Heart right ventricle (tissue), 16 donors: Measurements from ENCODE around the gene CLRN2. TPM values are rescaled to one million over a fixed set of nuclear protein-coding genes. Genes with fewer than 3 reads are reported as not detected.

Experiments used
- ATAC-seq, 8 donors: fragments of 200-7000 bp; cut with Tn5 transposase; one replicate each; pipeline ENCODE4 v1.9.1; 2020; ENCODE audit warnings: mild to moderate bottlenecking in 8 of 8, moderate library complexity in 8 of 8, moderate number of reproducible peaks in 1 of 8
- DNase-seq, 2 donors: peaks; one replicate each; pipeline ENCODE4 v3.0.0-alpha.2; 2020
- H3K27ac ChIP-seq, 10 donors: fragments of 200-600 bp; sonication (generic) in 2 of 10; one replicate each; pipeline versions ENCODE4 v1.5.0 to v1.8.0; 2020 to 2022; ENCODE audit warnings: mild to moderate bottlenecking in 3 of 10
- H3K27me3 ChIP-seq, 7 donors: fragments of 200-600 bp; one replicate each; pipeline ENCODE4 v1.8.0; 2021 to 2022; ENCODE audit warnings: mild to moderate bottlenecking in 2 of 7
- H3K36me3 ChIP-seq, 9 donors: fragments of 200-600 bp; sonication (generic) in 1 of 9; one replicate each; pipeline versions ENCODE4 v1.5.0 to v1.8.0; 2020 to 2022; ENCODE audit warnings: mild to moderate bottlenecking in 2 of 9
- H3K4me1 ChIP-seq, 9 donors: fragments of 200-600 bp; sonication (generic) in 1 of 9; one replicate each; pipeline versions ENCODE4 v1.5.0 to v1.8.0; 2020 to 2022; ENCODE audit warnings: mild to moderate bottlenecking in 4 of 9
- H3K4me3 ChIP-seq, 10 donors: fragments of 200-600 bp; sonication (generic) in 2 of 10; one replicate each; pipeline versions ENCODE4 v1.5.0 to v1.8.0; 2020 to 2022; ENCODE audit warnings: mild to moderate bottlenecking in 7 of 10, moderate library complexity in 2 of 10
- H3K9me3 ChIP-seq, 11 donors: fragments of 200-600 bp in 10 of 11; sonication (generic) in 2 of 11; one replicate each; pipeline versions ENCODE4 v1.5.0 to v1.8.0; 2013 to 2022; ENCODE audit warnings: mild to moderate bottlenecking in 2 of 11, control low read depth in 1 of 11, moderate library complexity in 1 of 11
- WGBS, 2 donors: extraction: QIAGEN DNeasy Blood & Tissue Kit; methylation state at CpG; one replicate each; pipeline ENCODE4 v1.1.7; 2013; ENCODE audit warnings: inconsistent platforms in 1 of 2; 5-methylcytosine and 5-hydroxymethylcytosine counted together
- intact Hi-C, 10 donors: fragments of 100-400 bp; cut with DNase I; formaldehyde crosslinking; loops; one replicate each; pipeline versions ENCODE4 v1.11.1 to v1.14.2; 2022
- polyA plus RNA-seq, 2 donors: library from polyadenylated mRNA; stranded (reverse); fragments of 200-250 nt; gene quantifications; one replicate each; pipeline ENCODE4 v1.2.3, GENCODE V29; 2013
- total RNA-seq, 10 donors: library from RNA; stranded (reverse); fragmentation: NEBNext Ultra II Directional in 3 of 10; extraction: Animal tissue kit (Norgen Biotek cat#: 25700) in 3 of 10; gene quantifications; one replicate each; pipeline versions ENCODE4 v1.2.1 to v1.2.4, GENCODE V29; 2021 to 2023
- TF ChIP-seq, protein P1 (sequence below), 9 donors: fragments of 200-600 bp; sonication (generic) in 2 of 9; IDR thresholded peaks; one replicate each; pipeline versions ENCODE4 v1.5.0 to v1.8.0; 2021 to 2022; ENCODE audit warnings: antibody characterized with exemption in 9 of 9, mild to moderate bottlenecking in 5 of 9, moderate library complexity in 1 of 9
- donor health status: Arrhythmogenic right ventricular cardiomyopathy.
- donor health status: ischemic (EF 13 %, LVEDD 7.1; RV severe dilation, severe dysfunction).
- donor health status: healthy with polysubstance abuse.
- donor health status: DM: no; HTN: yes; CAD: no.
- donor health status: DM: no; HTN: no; CAD: no.
- donor health status: ischemic (EF 25% LVEDD 6.9; RV normal size, moderate dysfunction).
- donor health status: ischemic (EF 25% LVEDD 5.7; RV mildly dilated, moderate dysfunction).
- donor health status: healthy.
- donor health status: DM: yes; HTN: yes; CAD: no.
- donor health status: Ischemic cardiomyopathy.
- donor health status: ischemic (EF 35%, LVEDD 5.7; RV mildly dilated, moderate dysfunction).
- donor health status: nonischemic (EF 11% LVEDD 7.7; RV severe dilation, severe dysfunction).
- donor health status: DM: yes; HTN: yes; CAD: no.
- donor health status: PGD.
- donor health status: ischemic (EF 29% LVEDD 5.4; RV normal size, mild dysfunction).
- donor health status: nonischemic (EF 23%, LVEDD 6.1; RV moderate dilation, normal function).

The CLRN2 gene
- total and polyA plus RNA-seq, 12 donors: not detected

DNA sequence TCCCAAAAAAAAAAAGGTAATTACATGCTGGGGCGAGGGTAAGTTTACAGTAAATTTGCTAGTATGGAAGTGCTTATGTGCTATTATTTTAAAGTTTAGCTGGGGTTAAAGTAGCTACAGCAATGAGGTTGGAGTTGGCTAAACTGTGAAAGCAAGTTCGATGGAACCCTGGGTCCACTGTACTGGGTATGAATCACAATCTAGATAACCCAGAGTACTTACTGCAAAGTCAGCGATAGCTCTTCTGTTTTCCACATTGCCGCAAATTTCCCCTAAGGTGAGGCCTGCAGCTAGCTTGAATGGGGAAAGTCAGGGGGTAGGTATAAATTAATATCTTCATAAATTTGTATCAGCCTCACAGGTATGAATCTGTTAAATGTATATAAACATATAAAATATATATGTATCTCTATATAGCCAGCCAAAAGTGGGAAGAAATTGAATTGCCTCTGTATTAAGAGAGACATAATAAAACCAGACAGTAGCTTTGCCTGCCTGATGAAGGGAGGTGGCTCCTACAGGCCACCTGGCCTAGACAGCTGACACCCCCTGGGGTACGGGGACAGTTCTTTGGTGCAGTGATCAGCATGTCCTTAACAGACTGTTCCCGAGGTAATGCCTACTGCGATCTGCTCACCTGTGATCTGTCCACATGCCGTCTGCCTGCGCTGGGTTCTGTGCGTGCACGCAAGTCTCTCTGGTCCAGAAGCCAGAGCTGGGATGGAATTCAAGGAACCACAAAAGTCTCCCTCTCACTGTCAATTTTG, 30.6 kb downstream of the CLRN2 start:
- intact Hi-C loops: loop anchor here (5.0 to 10.0 kb wide), 6 partner anchors 33 to 1049 kb away; partner anchors contain the start of gene QDPR (in 1 of the 10)
- Histone ChIP-seq H3K27me3 (peaks cover 0 to 4% (median 0%) of the 10 kb centered on the region in 7 donors), H3K36me3 (no peaks in the 10 kb centered on the region), H3K4me1 (peaks cover 0 to 10% (median 3%) of the 10 kb centered on the region in 9 donors), H3K4me3 (no peak overlapping the region), H3K27ac (no peak overlapping the region), H3K9me3 (no peaks in the 10 kb centered on the region)
- no peak for ATAC-seq
- TF ChIP-seq, protein P1, sequence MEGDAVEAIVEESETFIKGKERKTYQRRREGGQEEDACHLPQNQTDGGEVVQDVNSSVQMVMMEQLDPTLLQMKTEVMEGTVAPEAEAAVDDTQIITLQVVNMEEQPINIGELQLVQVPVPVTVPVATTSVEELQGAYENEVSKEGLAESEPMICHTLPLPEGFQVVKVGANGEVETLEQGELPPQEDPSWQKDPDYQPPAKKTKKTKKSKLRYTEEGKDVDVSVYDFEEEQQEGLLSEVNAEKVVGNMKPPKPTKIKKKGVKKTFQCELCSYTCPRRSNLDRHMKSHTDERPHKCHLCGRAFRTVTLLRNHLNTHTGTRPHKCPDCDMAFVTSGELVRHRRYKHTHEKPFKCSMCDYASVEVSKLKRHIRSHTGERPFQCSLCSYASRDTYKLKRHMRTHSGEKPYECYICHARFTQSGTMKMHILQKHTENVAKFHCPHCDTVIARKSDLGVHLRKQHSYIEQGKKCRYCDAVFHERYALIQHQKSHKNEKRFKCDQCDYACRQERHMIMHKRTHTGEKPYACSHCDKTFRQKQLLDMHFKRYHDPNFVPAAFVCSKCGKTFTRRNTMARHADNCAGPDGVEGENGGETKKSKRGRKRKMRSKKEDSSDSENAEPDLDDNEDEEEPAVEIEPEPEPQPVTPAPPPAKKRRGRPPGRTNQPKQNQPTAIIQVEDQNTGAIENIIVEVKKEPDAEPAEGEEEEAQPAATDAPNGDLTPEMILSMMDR (IDR thresholded peaks at IDR 0.05): no peak
- DNase-seq: no peak
- 74 to 80% methylated on average over 11 of the region's 11 CpGs for WGBS, 2 donors

DNA sequence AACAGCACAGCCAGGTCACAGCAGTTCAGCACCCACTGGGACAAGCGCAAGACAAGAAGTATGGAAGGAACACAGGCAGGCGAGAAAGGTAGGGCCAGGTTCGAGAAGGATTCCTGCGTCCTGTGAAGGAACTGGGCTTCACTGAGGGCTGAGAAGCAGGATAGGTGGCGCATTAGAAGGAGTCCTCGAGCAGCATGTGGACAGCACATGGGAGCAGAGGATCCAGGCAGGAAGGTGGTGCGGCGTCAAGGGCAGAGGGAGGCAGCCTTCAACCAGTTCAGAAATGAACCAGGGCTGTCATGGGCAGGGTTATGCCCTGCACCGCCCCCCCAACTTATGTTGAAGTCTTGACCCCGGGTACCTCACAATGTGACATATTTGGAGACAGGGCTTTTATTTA, 31.3 kb downstream of the CLRN2 start:
- no peak for ATAC-seq
- intact Hi-C loops: loop anchor here (5.0 to 10.0 kb wide), 6 partner anchors 34 to 1049 kb away; partner anchors contain the start of gene QDPR (in 1 of the 10)

DNA sequence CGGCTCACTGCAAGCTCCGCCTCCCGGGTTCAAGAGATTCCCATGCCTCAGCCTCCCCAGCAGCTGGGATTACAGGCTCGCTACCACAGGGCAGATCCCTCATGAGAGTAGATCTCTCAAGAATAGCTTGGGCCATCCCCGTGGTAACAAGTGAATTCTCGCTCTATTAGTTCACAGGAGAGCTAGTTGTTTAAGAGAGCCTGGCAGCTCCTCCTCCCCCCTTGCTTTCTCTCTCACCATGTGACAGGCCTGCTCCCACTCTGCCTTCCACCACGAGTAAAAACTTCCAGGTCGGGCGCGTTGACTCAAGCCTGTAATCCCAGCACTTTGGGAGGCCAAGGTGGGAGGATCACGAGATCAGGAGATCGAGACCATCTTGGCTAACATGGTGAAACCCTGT, 31.7 kb downstream of the CLRN2 start:
- TF ChIP-seq, protein P1 (IDR thresholded peaks at IDR 0.05): no peak
- H3K4me1 ChIP-seq: peaks cover 0 to 10% (median 3%) of the 10 kb centered on the region in 9 donors
- intact Hi-C loops: loop anchor here (5.0 to 10.0 kb wide), 6 partner anchors 34 to 1048 kb away; partner anchors contain the start of gene QDPR (in 1 of the 10)
- DNase-seq (no peak), ATAC-seq (no peak)
- no peaks in the 10 kb centered on the region for H3K27me3 ChIP-seq
- H3K4me3 ChIP-seq: no peak overlapping the region
- 83 to 84% methylated on average over 12 of the region's 12 CpGs for WGBS, 2 donors
- H3K36me3 ChIP-seq: no peaks in the 10 kb centered on the region
- no peaks in the 10 kb centered on the region for H3K9me3 ChIP-seq
- no peak overlapping the region for H3K27ac ChIP-seq

More for the DNA sequence above, 31.3 kb downstream of the CLRN2 start:
- Histone ChIP-seq H3K9me3 (no peaks in the 10 kb centered on the region), H3K36me3 (no peaks in the 10 kb centered on the region), H3K4me3 (no peak overlapping the region), H3K27me3 (no peaks in the 10 kb centered on the region), H3K27ac (no peak overlapping the region), H3K4me1 (peaks cover 0 to 10% (median 3%) of the 10 kb centered on the region in 9 donors)
- 86 to 89% methylated on average over 10 of the region's 10 CpGs for WGBS, 2 donors
- DNase-seq: no peak
- TF ChIP-seq, protein P1 (IDR thresholded peaks at IDR 0.05): no peak

DNA sequence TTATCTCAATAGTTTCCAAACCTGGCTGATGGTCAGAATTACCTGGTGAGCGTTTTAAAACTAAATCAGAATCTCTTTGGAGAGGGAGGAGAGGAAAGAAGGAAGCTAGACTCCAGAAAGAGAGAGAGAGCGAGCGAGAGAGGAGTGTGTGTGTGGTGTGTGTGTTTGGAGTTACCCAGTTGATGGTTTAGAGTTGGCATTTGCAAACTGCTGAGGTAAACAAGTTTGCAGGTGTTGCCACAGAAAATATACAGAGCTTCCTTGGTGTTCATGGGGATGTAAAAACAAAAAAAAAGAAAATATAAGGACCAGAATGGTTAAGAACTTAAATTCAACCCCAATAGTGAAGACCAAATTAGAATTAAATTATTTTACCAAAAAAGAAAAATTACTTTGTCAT, 35.6 kb downstream of the CLRN2 start:
- H3K4me3 ChIP-seq: no peak overlapping the region
- peaks cover 0 to 4% (median 0%) of the 10 kb centered on the region in 9 donors for H3K4me1 ChIP-seq
- TF ChIP-seq, protein P1 (IDR thresholded peaks at IDR 0.05): no peak
- 91% methylated on average over 3 of the region's 3 CpGs for WGBS, 2 donors
- DNase-seq (no peak), ATAC-seq (no peak)
- H3K27ac ChIP-seq: no peak overlapping the region
- intact Hi-C loops: loop anchor here in 4 of 10 donors (5.0 to 10.0 kb wide), 4 partner anchors 82 to 1044 kb away; partner anchors contain the start of genes DCAF16 (in 1 of the 4) and NCAPG (in 1 of the 4)
- H3K27me3 ChIP-seq: peaks cover 0 to 18% (median under 1%) of the 10 kb centered on the region in 7 donors
- no peaks in the 10 kb centered on the region for H3K36me3 ChIP-seq
- no peaks in the 10 kb centered on the region for H3K9me3 ChIP-seq
